IMR-90 (cell line): ENCODE data around the gene LSM12. TPM values are rescaled to one million over a fixed set of nuclear protein-coding genes. Genes with fewer than 3 reads are reported as not detected.

Experiments used
- ATAC-seq: fragments of 200-7000 bp; cut with Tn5 transposase; 2 replicates; pipeline ENCODE4 v1.9.1; 2020; ENCODE audit warnings: low read depth, mild to moderate bottlenecking, moderate library complexity
- BruUV-seq: library from RNA; stranded (reverse); fragments of 400-500 nt; replicated peaks from 2 replicates; lab custom pipeline; 2021; lab: Mats Ljungman, UMichigan
- CTCF ChIA-PET: fragments of 300-600 bp; formaldehyde crosslinking; extraction: SDS; loops from one replicate; lab custom pipeline; 2021; ENCODE audit warnings: antibody characterized with exemption; lab: Yijun Ruan, JAX
- POLR2A ChIA-PET: fragments of 300-600 bp; sonication (Branson Sonifier 250); formaldehyde crosslinking; loops from one replicate; lab custom pipeline; 2022; ENCODE audit warnings: antibody characterized with exemption; ENCODE audit not compliant: unreplicated experiment; lab: Charles Lee
- DNase-seq: peaks from one replicate; pipeline ENCODE4 v3.0.0; 2013
- H2AFZ ChIP-seq: replicated peaks from 2 replicates; pipeline ENCODE3; 2013; ENCODE audit warnings: low read length, mild to moderate bottlenecking; ENCODE audit not compliant: poor library complexity
- H2AK5ac ChIP-seq: 2 replicates; pipeline ENCODE4 v1.6.1; 2013; ENCODE audit warnings: low read depth, low read length, inconsistent platforms
- H2AK9ac ChIP-seq: replicated peaks from 2 replicates; pipeline ENCODE3; 2013; ENCODE audit warnings: mild to moderate bottlenecking, low read depth, low read length, moderate library complexity; ENCODE audit not compliant: poor library complexity
- H2BK120ac ChIP-seq: 2 replicates; pipeline ENCODE4 v1.6.1; 2013; ENCODE audit warnings: low read depth, low read length, inconsistent platforms
- H2BK15ac ChIP-seq: 3 replicates; pipeline ENCODE4 v1.6.1; 2013; ENCODE audit warnings: low read depth, low read length, inconsistent platforms
- H2BK20ac ChIP-seq: 2 replicates; pipeline ENCODE4 v1.6.1; 2013; ENCODE audit warnings: low read depth, mild to moderate bottlenecking, inconsistent platforms, low read length, moderate library complexity
- H2BK5ac ChIP-seq: 2 replicates; pipeline ENCODE4 v1.6.1; 2013; ENCODE audit warnings: mild to moderate bottlenecking, low read depth, low read length, inconsistent platforms; ENCODE audit not compliant: poor library complexity, severe bottlenecking
- H3K14ac ChIP-seq: replicated peaks from 2 replicates; pipeline ENCODE4 v1.6.1; 2013; ENCODE audit warnings: low read depth, low read length, inconsistent platforms
- H3K18ac ChIP-seq: 2 replicates; pipeline ENCODE4 v1.6.1; 2013; ENCODE audit warnings: low read depth, low read length, control low read depth
- H3K23ac ChIP-seq: 2 replicates; pipeline ENCODE4 v1.6.1; 2013; ENCODE audit warnings: low read depth, low read length, inconsistent platforms
- H3K27ac ChIP-seq: 2 replicates; pipeline ENCODE4 v1.5.1; 2013; ENCODE audit warnings: mild to moderate bottlenecking, control low read depth, low read length; ENCODE audit not compliant: insufficient read depth
- H3K27me3 ChIP-seq: 2 replicates; pipeline ENCODE4 v1.6.1; 2013; ENCODE audit warnings: low read length; ENCODE audit not compliant: control insufficient read depth, insufficient read depth
- H3K36me3 ChIP-seq: 2 replicates; pipeline ENCODE4 v1.6.1; 2013; ENCODE audit warnings: low read length, mixed read lengths; ENCODE audit not compliant: control insufficient read depth, insufficient read depth
- H3K4ac ChIP-seq: 2 replicates; pipeline ENCODE4 v1.6.1; 2013; ENCODE audit warnings: low read depth, low read length, inconsistent platforms
- H3K4me1 ChIP-seq: 2 replicates; pipeline ENCODE4 v1.6.1; 2013; ENCODE audit warnings: low read length, mixed read lengths; ENCODE audit not compliant: control insufficient read depth, insufficient read depth
- H3K4me2 ChIP-seq: 2 replicates; pipeline ENCODE4 v1.6.1; 2013; ENCODE audit warnings: low read depth, mild to moderate bottlenecking, control low read depth, low read length, moderate library complexity
- H3K4me3 ChIP-seq: 2 replicates; pipeline ENCODE4 v1.5.1; 2013; ENCODE audit warnings: low read depth, mild to moderate bottlenecking, control low read depth, low read length, moderate library complexity; ENCODE audit not compliant: insufficient read depth
- H3K56ac ChIP-seq: 2 replicates; pipeline ENCODE4 v1.6.1; 2013; ENCODE audit warnings: low read length, inconsistent platforms; ENCODE audit not compliant: insufficient read depth; ENCODE audit errors: extremely low read depth
- H3K79me1 ChIP-seq, 2 experiments: 2 replicates each; pipeline ENCODE4 v1.6.1; 2013; ENCODE audit warnings: low read length in 2 of 2, inconsistent platforms in 1 of 2, low read depth in 1 of 2
- H3K9ac ChIP-seq: 2 replicates; pipeline ENCODE4 v1.6.1; 2013; ENCODE audit warnings: low read depth, low read length, control low read depth
- H3K9me1 ChIP-seq: 2 replicates; pipeline ENCODE4 v1.6.1; 2013; ENCODE audit warnings: low read length, inconsistent platforms; ENCODE audit not compliant: insufficient read depth
- H3K9me3 ChIP-seq: 2 replicates; pipeline ENCODE4 v1.6.1; 2013; ENCODE audit warnings: low read length; ENCODE audit not compliant: control insufficient read depth, insufficient read depth
- H4K20me1 ChIP-seq: 2 replicates; pipeline ENCODE4 v1.6.1; 2013; ENCODE audit warnings: low read length, inconsistent platforms; ENCODE audit not compliant: insufficient read depth
- H4K5ac ChIP-seq: 2 replicates; pipeline ENCODE4 v1.6.1; 2013; ENCODE audit warnings: mild to moderate bottlenecking, low read depth, low read length, control low read depth
- H4K8ac ChIP-seq, 2 experiments: 2 replicates each; pipeline ENCODE4 v1.6.1; 2013; ENCODE audit warnings: low read depth in 2 of 2, low read length in 2 of 2, control low read depth in 1 of 2, inconsistent platforms in 1 of 2
- H4K91ac ChIP-seq: 2 replicates; pipeline ENCODE4 v1.6.1; 2013; ENCODE audit warnings: low read depth, low read length, inconsistent platforms; ENCODE audit not compliant: insufficient read depth
- BHLHE40 ChIP-seq: fragments of 150-350 bp; IDR thresholded peaks from 2 replicates; pipeline ENCODE4 v1.6.1; 2016; ENCODE audit warnings: mild to moderate bottlenecking, low read depth, low read length
- CEBPB ChIP-seq: IDR thresholded peaks from 2 replicates; pipeline ENCODE4 v1.6.1; 2012; ENCODE audit warnings: low read depth, low read length, improper control_type of control experiment
- CHD1 ChIP-seq: IDR thresholded peaks from 2 replicates; pipeline ENCODE4 v1.6.1; 2012; ENCODE audit warnings: low read depth, low read length, improper control_type of control experiment
- CTCF ChIP-seq: conservative IDR thresholded peaks from 2 replicates; pipeline ENCODE4 v1.5.1; 2012; ENCODE audit warnings: mild to moderate bottlenecking, low read depth, low read length, improper control_type of control experiment
- ELK1 ChIP-seq: fragments of 150-350 bp; IDR thresholded peaks from 2 replicates; pipeline ENCODE4 v1.6.1; 2016; ENCODE audit warnings: low read depth, mild to moderate bottlenecking, low read length, moderate library complexity, borderline replicate concordance
- FOS ChIP-seq: fragments of 150-350 bp; IDR thresholded peaks from 2 replicates; pipeline ENCODE4 v1.6.1; 2016; ENCODE audit warnings: low read depth, low read length
- MAFK ChIP-seq: IDR thresholded peaks from 2 replicates; pipeline ENCODE4 v1.6.1; 2012; ENCODE audit warnings: low read depth, low read length, improper control_type of control experiment
- MAZ ChIP-seq: IDR thresholded peaks from 2 replicates; pipeline ENCODE4 v1.6.1; 2012; ENCODE audit warnings: low read depth, mild to moderate bottlenecking, low read length, improper control_type of control experiment, moderate library complexity, borderline replicate concordance
- MXI1 ChIP-seq: IDR thresholded peaks from 2 replicates; pipeline ENCODE4 v1.6.1; 2012; ENCODE audit warnings: low read depth, mild to moderate bottlenecking, low read length, moderate library complexity, borderline replicate concordance
- NFE2L2 ChIP-seq: fragments of 150-350 bp; IDR thresholded peaks from 2 replicates; pipeline ENCODE4 v1.6.1; 2016; ENCODE audit warnings: low read depth, mild to moderate bottlenecking, low read length
- POLR2A ChIP-seq: IDR thresholded peaks from 2 replicates; pipeline ENCODE4 v1.6.1; 2012; ENCODE audit warnings: mild to moderate bottlenecking, low read depth, low read length
- RAD21 ChIP-seq: IDR thresholded peaks from 2 replicates; pipeline ENCODE4 v1.6.1; 2012; ENCODE audit warnings: low read length, improper control_type of control experiment
- RCOR1 ChIP-seq: IDR thresholded peaks from 2 replicates; pipeline ENCODE4 v1.6.1; 2012; ENCODE audit warnings: mild to moderate bottlenecking, low read length, improper control_type of control experiment; ENCODE audit not compliant: insufficient replicate concordance
- RFX5 ChIP-seq: IDR thresholded peaks from 2 replicates; pipeline ENCODE4 v1.8.0; 2012; ENCODE audit warnings: low read depth, mild to moderate bottlenecking, low read length, moderate library complexity
- SMC3 ChIP-seq: fragments of 150-350 bp; IDR thresholded peaks from 2 replicates; pipeline ENCODE4 v1.6.1; 2016; ENCODE audit warnings: low read depth, mild to moderate bottlenecking, antibody characterized with exemption, low read length, moderate library complexity
- USF2 ChIP-seq: fragments of 150-350 bp; IDR thresholded peaks from 2 replicates; pipeline ENCODE4 v1.6.1; 2017; ENCODE audit warnings: mild to moderate bottlenecking, antibody characterized with exemption, low read length, low read depth
- WGBS, 2 experiments: methylation state at CpG; one replicate each; pipeline versions ENCODE4 v1.1.5 to v1.1.7; 2013; ENCODE audit warnings: missing lambda C conversion rate in 2 of 2; ENCODE audit not compliant: insufficient read length in 1 of 2; ENCODE audit errors: extremely low coverage in 2 of 2; 5-methylcytosine and 5-hydroxymethylcytosine counted together
- dilution Hi-C: fragments of 300-500 bp; cut with HindIII; formaldehyde crosslinking; loops from one replicate; pipeline ENCODE4 v1.14.3; 2018; ENCODE audit warnings: low sequenced_read_pairs; ENCODE audit not compliant: unreplicated experiment
- in situ Hi-C: fragments of 300-500 bp; cut with MboI; formaldehyde crosslinking; loops from 3 replicates; pipeline ENCODE4 v1.14.3; 2019; ENCODE audit warnings: low sequenced_read_pairs, inconsistent platforms, mixed read lengths
- intact Hi-C: fragments of 100-400 bp; cut with micrococcal nuclease; formaldehyde crosslinking; loops from 2 replicates; pipeline ENCODE4 v1.10.0; 2022
- polyA plus RNA-seq, 3 experiments: library from polyadenylated mRNA; depleted of rRNA; stranded (reverse); fragments of >200 nt; gene quantifications; 2 replicates each; pipeline ENCODE4 v1.2.3, GENCODE V29; 2012; ENCODE audit warnings: low replicate concordance in 1 of 3
- total RNA-seq: library from RNA; depleted of rRNA; stranded (reverse); fragments of >200 nt; gene quantifications from 2 replicates; pipeline ENCODE4 v1.2.3, GENCODE V29; 2012

LSM12 gene
- total and polyA plus RNA-seq, 2 of the 4 experiments (the other 2 are of a cell fraction): 38.0 to 41.0 TPM

GRCh38 chr17:44061446-44061845 lies 5.0 kb downstream of the LSM12 start:
- Histone ChIP-seq H4K8ac (no peak overlapping the region), H2BK15ac (no peak overlapping the region), H2AFZ (no peak overlapping the region), H3K4me3 (no peak overlapping the region), H3K4me2 (no peak overlapping the region), H2BK120ac (no peak overlapping the region), H3K27ac (no peak overlapping the region), H3K9me1 (no peaks in the 10 kb centered on the region), H4K20me1 (peaks cover 63% of the 10 kb centered on the region), H3K14ac (no peak overlapping the region), H2AK9ac (no peak overlapping the region), H2AK5ac (no peak overlapping the region), H3K36me3 (peaks cover 23% of the 10 kb centered on the region), H2BK20ac (no peak overlapping the region), H4K91ac (no peak overlapping the region), H3K4me1 (peaks cover 2% of the 10 kb centered on the region; the same call in 1 of the 2 replicates), H3K23ac (no peak overlapping the region), H3K27me3 (no peaks in the 10 kb centered on the region), H3K18ac (no peak overlapping the region), H3K9me3 (no peaks in the 10 kb centered on the region), H3K56ac (no peak overlapping the region), H4K5ac (no peak overlapping the region), H3K79me1 (peaks cover 24 to 48% of the 10 kb centered on the region in 2 experiments), H3K4ac (no peak overlapping the region), H3K9ac (no peak overlapping the region), H2BK5ac (no peak overlapping the region)
- ATAC-seq (no peak), DNase-seq (no peak)
- WGBS, 2 experiments: no CpG with 5 or more reads among the region's 1 CpG
- BruUV-seq: no TSS peak
- TF ChIP-seq RFX5 (no peak), RAD21 (no peak), ELK1 (no peak), FOS (no peak), POLR2A (no peak), SMC3 (no peak), BHLHE40 (no peak), USF2 (no peak), CTCF (no peak), NFE2L2 (no peak), RCOR1 (no peak), CHD1 (no peak), MXI1 (no peak), CEBPB (no peak), MAZ (no peak), MAFK (no peak)
- CTCF ChIA-PET: no interaction called here
- POLR2A ChIA-PET: no interaction called here
- intact Hi-C loops (no loop called here), dilution Hi-C loops (no loop called here), in situ Hi-C loops (no loop called here)
